Lung (tissue), 12 donors: ENCODE data around the gene SLC37A4. TPM values are rescaled to one million over a fixed set of nuclear protein-coding genes. Genes with fewer than 3 reads are reported as not detected.
"Not testable (repeated sequence)": the region's sequence is repeated elsewhere in the genome, so short reads cannot be mapped to it uniquely, and the experiment has no call there.

Experiments
- ATAC-seq: fragments of 200-7000 bp; cut with Tn5 transposase; one replicate; pipeline ENCODE4 v1.9.1; 2020; ENCODE audit warnings: moderate number of reproducible peaks; ENCODE audit not compliant: insufficient read depth, low FRiP score
- DNase-seq, 3 donors: peaks; one replicate each; pipeline ENCODE4 v3.0.0-alpha.2; 2013 to 2017
- H3K27ac ChIP-seq, 2 donors: one replicate each; pipeline ENCODE4 v1.5.1; 2013; ENCODE audit warnings: mild to moderate bottlenecking in 2 of 2, moderate library complexity in 2 of 2, control low read depth in 1 of 2, inconsistent platforms in 1 of 2, low read depth in 1 of 2, low read length in 1 of 2
- H3K27me3 ChIP-seq, 3 donors: one replicate each; pipeline ENCODE4 v1.5.1; 2013; ENCODE audit warnings: low read length in 2 of 3; ENCODE audit not compliant: control insufficient read depth in 3 of 3, insufficient read depth in 3 of 3
- H3K36me3 ChIP-seq, 4 donors: one replicate each; pipeline ENCODE4 v1.5.1; 2013; ENCODE audit warnings: low read length in 4 of 4, mild to moderate bottlenecking in 1 of 4, moderate library complexity in 1 of 4; ENCODE audit not compliant: control insufficient read depth in 4 of 4, insufficient read depth in 4 of 4
- H3K4me1 ChIP-seq, 5 donors: one replicate each; pipeline ENCODE4 v1.5.1; 2013; ENCODE audit warnings: low read length in 5 of 5, mild to moderate bottlenecking in 2 of 5, moderate library complexity in 1 of 5; ENCODE audit not compliant: control insufficient read depth in 5 of 5, insufficient read depth in 5 of 5
- H3K4me3 ChIP-seq: one replicate; pipeline ENCODE4 v1.5.1; 2013; ENCODE audit warnings: mild to moderate bottlenecking, control low read depth, moderate library complexity
- H3K9ac ChIP-seq, 2 donors: one replicate each; pipeline ENCODE4 v1.5.1; 2013; ENCODE audit warnings: low read length in 2 of 2, control low read depth in 1 of 2; ENCODE audit not compliant: insufficient read depth in 1 of 2
- H3K9me3 ChIP-seq, 4 donors: one replicate each; pipeline ENCODE4 v1.5.1; 2013; ENCODE audit warnings: low read length in 3 of 4, mild to moderate bottlenecking in 1 of 4, moderate library complexity in 1 of 4; ENCODE audit not compliant: control insufficient read depth in 4 of 4, insufficient read depth in 3 of 4
- CTCF ChIP-seq: IDR thresholded peaks from 2 replicates; pipeline ENCODE4 v1.5.1; 2012; ENCODE audit warnings: mild to moderate bottlenecking; ENCODE audit errors: control extremely low read depth, extremely low read depth
- WGBS, 2 donors: extraction: QIAGEN DNeasy Blood & Tissue Kit; methylation state at CpG; one replicate each; pipeline ENCODE4 v1.1.7; 2013; 5-methylcytosine and 5-hydroxymethylcytosine counted together
- polyA plus RNA-seq, 2 donors: library from polyadenylated mRNA; stranded (reverse); fragments of 200-250 nt; gene quantifications; one replicate each; pipeline ENCODE4 v1.2.1, GENCODE V29; 2013
- total RNA-seq, 2 donors: library from RNA; depleted of rRNA in 1 of 2; stranded (reverse); fragments of >200 nt in 1 of 2; gene quantifications; one replicate each; pipeline ENCODE4 v1.2.1, GENCODE V29; 2014 to 2021
- donor health status: control.
- donor health status: control.
- donor health status: Bipolar disorder and iron deficiency.
- donor health status: healthy.
- donor health status: DM: yes; HTN: yes; CAD: no.

SLC37A4 gene
- total and polyA plus RNA-seq, 4 donors: 8.2 to 16.2 (median 13.5) TPM

- DNase-seq (no peak), ATAC-seq (no peak)
- Histone ChIP-seq H3K9ac (no peak overlapping the region), H3K4me1 (no peaks in the 10 kb centered on the region), H3K27me3 (no peaks in the 10 kb centered on the region), H3K9me3 (no peaks in the 10 kb centered on the region), H3K4me3 (no peak overlapping the region), H3K36me3 (peaks cover 28 to 57% (median 34%) of the 10 kb centered on the region in 4 donors), H3K27ac (no peak overlapping the region)
- TF ChIP-seq CTCF: no peak
- 96 to 97% methylated on average over 6 of the region's 6 CpGs for WGBS, 2 donors
These were observed 15.8 kb upstream of the SLC37A4 start for GRCh38 chr11:119046489-119046888.

- no peak for TF ChIP-seq CTCF
- H3K4me3 ChIP-seq: no peak overlapping the region
- WGBS, 2 donors: 78 to 82% methylated on average over 6 of the region's 6 CpGs
- no peaks in the 10 kb centered on the region for H3K9me3 ChIP-seq
- no peaks in the 10 kb centered on the region for H3K4me1 ChIP-seq
- ATAC-seq (no peak), DNase-seq (no peak)
- no peak overlapping the region for H3K9ac ChIP-seq
- peaks cover 22 to 48% (median 26%) of the 10 kb centered on the region in 4 donors for H3K36me3 ChIP-seq
- no peaks in the 10 kb centered on the region for H3K27me3 ChIP-seq
- H3K27ac ChIP-seq: no peak overlapping the region
These were observed 14.0 kb upstream of the SLC37A4 start for GRCh38 chr11:119044708-119045107.

GRCh38 chr11:119042927-119043326 lies 12.2 kb upstream of the SLC37A4 start:
- Histone ChIP-seq H3K36me3 (peaks cover 10 to 30% (median 12%) of the 10 kb centered on the region in 4 donors), H3K4me1 (no peaks in the 10 kb centered on the region), H3K4me3 (no peak overlapping the region), H3K9me3 (no peaks in the 10 kb centered on the region), H3K9ac (no peak overlapping the region), H3K27me3 (no peaks in the 10 kb centered on the region), H3K27ac (no peak overlapping the region)
- no peak for TF ChIP-seq CTCF
- WGBS, 2 donors: 93 to 95% methylated on average over 9 of the region's 9 CpGs
- ATAC-seq: no peak
- DNase-seq: no peak

GRCh38 chr11:119041821-119042514 lies 11.3 kb upstream of the SLC37A4 start:
- no peaks in the 10 kb centered on the region for H3K27me3 ChIP-seq
- ATAC-seq: no peak
- 90 to 94% methylated on average over 4 of the region's 4 CpGs for WGBS, 2 donors

GRCh38 chr11:119039471-119039870 lies 8.8 kb upstream of the SLC37A4 start:
- ATAC-seq: not testable (repeated sequence)

More at GRCh38 chr11:119041821-119042514, 11.3 kb upstream of the SLC37A4 start:
- H3K4me3 ChIP-seq: no peak overlapping the region
- no peak for TF ChIP-seq CTCF
- DNase-seq: no peak
- no peaks in the 10 kb centered on the region for H3K9me3 ChIP-seq
- no peak overlapping the region for H3K27ac ChIP-seq
- H3K4me1 ChIP-seq: no peaks in the 10 kb centered on the region
- peaks cover 5 to 23% (median 9%) of the 10 kb centered on the region in 4 donors for H3K36me3 ChIP-seq
- H3K9ac ChIP-seq: no peak overlapping the region

More at GRCh38 chr11:119039471-119039870, 8.8 kb upstream of the SLC37A4 start:
- not testable (repeated sequence) for H3K4me3 ChIP-seq, DNase-seq, H3K27me3 ChIP-seq, H3K4me1 ChIP-seq, H3K27ac ChIP-seq, H3K9ac ChIP-seq, H3K9me3 ChIP-seq, H3K36me3 ChIP-seq
- WGBS, 2 donors: 18 to 32% methylated on average over 7 to 11 of the region's 11 CpGs
